ENCODE data around the gene ABCA8.

GRCh38 chr17:68831170-68831569 is 124.0 kb downstream of the ABCA8 start:
- TF ChIP-seq CTCF (IDR thresholded peaks at IDR 0.05) (no peak), POLR2AphosphoS5 (IDR thresholded peaks at IDR 0.05) (no peak), POLR2A (IDR thresholded peaks at IDR 0.05; ENCODE audit: low read depth) (no peak), EP300 (IDR thresholded peaks at IDR 0.05) (no peak)
